ENCODE results near the gene OSBPL2. TPM values are rescaled to one million over a fixed set of nuclear protein-coding genes. Genes with fewer than 3 reads are reported as not detected.

OSBPL2 gene
- total RNA-seq, 1 donor from 2014 or later: 55.3 TPM

GRCh38 chr20:62243906-62244515, 5.7 kb downstream of the OSBPL2 start:
- no peak for TF ChIP-seq CTCF (IDR thresholded peaks at IDR 0.05; ENCODE audit: borderline replicate concordance)
- no peak for DNase-seq
- H3K27me3 ChIP-seq (ENCODE audit: low read depth): no peaks in the 10 kb centered on the region
- peaks cover 100% of the 10 kb centered on the region for H3K4me1 ChIP-seq
- no peaks in the 10 kb centered on the region for H3K9me3 ChIP-seq (replicated peaks)
- peak overlapping the region; percentile 19 for H3K4me3 ChIP-seq
- intact Hi-C loops (cut with micrococcal nuclease): no loop called here
- H3K36me3 ChIP-seq: no peaks in the 10 kb centered on the region
- H3K27ac ChIP-seq (replicated peaks): peak overlapping the region; percentile 70

- Histone ChIP-seq H3K36me3 (no peaks in the 10 kb centered on the region), H3K4me1 (peaks cover 100% of the 10 kb centered on the region), H3K27ac (replicated peaks) (peak overlapping the region; percentile 70), H3K4me3 (peak overlapping the region; percentile 19), H3K9me3 (replicated peaks) (no peaks in the 10 kb centered on the region), H3K27me3 (ENCODE audit: low read depth) (no peaks in the 10 kb centered on the region)
- intact Hi-C loops (cut with micrococcal nuclease): no loop called here
- DNase-seq: no peak
- TF ChIP-seq CTCF (IDR thresholded peaks at IDR 0.05; ENCODE audit: borderline replicate concordance): no peak
These were observed 6.4 kb downstream of the OSBPL2 start for GRCh38 chr20:62244644-62245108.

GRCh38 chr20:62245911-62246280, 7.6 kb downstream of the OSBPL2 start:
- Histone ChIP-seq H3K27ac (replicated peaks) (peak overlapping the region; percentile 85), H3K36me3 (no peaks in the 10 kb centered on the region), H3K27me3 (ENCODE audit: low read depth) (no peaks in the 10 kb centered on the region), H3K4me1 (peaks cover 100% of the 10 kb centered on the region), H3K9me3 (replicated peaks) (no peaks in the 10 kb centered on the region), H3K4me3 (no peak overlapping the region)
- no peak for TF ChIP-seq CTCF (IDR thresholded peaks at IDR 0.05; ENCODE audit: borderline replicate concordance)
- no peak for DNase-seq
- intact Hi-C loops (cut with micrococcal nuclease): no loop called here

- peak overlapping the region; percentile 85 for H3K27ac ChIP-seq (replicated peaks)
- no peak for TF ChIP-seq CTCF (IDR thresholded peaks at IDR 0.05; ENCODE audit: borderline replicate concordance)
- no peaks in the 10 kb centered on the region for H3K27me3 ChIP-seq (ENCODE audit: low read depth)
- intact Hi-C loops (cut with micrococcal nuclease): no loop called here
- no peak overlapping the region for H3K4me3 ChIP-seq
- no peak for DNase-seq
- H3K4me1 ChIP-seq: peaks cover 96% of the 10 kb centered on the region
- no peaks in the 10 kb centered on the region for H3K36me3 ChIP-seq
- no peaks in the 10 kb centered on the region for H3K9me3 ChIP-seq (replicated peaks)
These were observed 8.1 kb downstream of the OSBPL2 start for GRCh38 chr20:62246431-62246830.

GRCh38 chr20:62246872-62247652, 8.7 kb downstream of the OSBPL2 start:
- intact Hi-C loops (cut with micrococcal nuclease): no loop called here
- no peaks in the 10 kb centered on the region for H3K9me3 ChIP-seq (replicated peaks)
- peaks cover 93% of the 10 kb centered on the region for H3K4me1 ChIP-seq
- peak overlapping the region; percentile 85 for H3K27ac ChIP-seq (replicated peaks)
- TF ChIP-seq CTCF (IDR thresholded peaks at IDR 0.05; ENCODE audit: borderline replicate concordance): no peak
- peak; percentile 66 for DNase-seq
- H3K36me3 ChIP-seq: no peaks in the 10 kb centered on the region
- no peaks in the 10 kb centered on the region for H3K27me3 ChIP-seq (ENCODE audit: low read depth)
- no peak overlapping the region for H3K4me3 ChIP-seq

Measured in left ventricle myocardium inferior (tissue), 1 donor.